Epithelial cell of esophagus (primary cell): Measurements from ENCODE around the gene RAB37.
A peak's percentile ranks its signal among the peaks of the same experiment; 100 is the strongest.

Source experiments
- DNase-seq: peaks from one replicate; pipeline ENCODE4 v3.0.0; 2010; ENCODE audit warnings: low read depth
- H3K4me3 ChIP-seq: 2 replicates; pipeline ENCODE4 v1.5.1; 2011; ENCODE audit warnings: mild to moderate bottlenecking, low read length, control low read depth
- CTCF ChIP-seq: IDR thresholded peaks from 2 replicates; pipeline ENCODE4 v1.5.1; 2011; ENCODE audit warnings: low read depth, mild to moderate bottlenecking, low read length, control low read depth, inconsistent platforms; ENCODE audit not compliant: insufficient read depth; ENCODE audit errors: missing control alignments

RAB37 gene

GRCh38 chr17:74755533-74755932 is 18.5 kb downstream of the RAB37 start:
- TF ChIP-seq CTCF = no peak
- DNase-seq = no peak
- H3K4me3 ChIP-seq = no peak overlapping the region

- TF ChIP-seq CTCF = no peak
- no peak for DNase-seq
- no peak overlapping the region for H3K4me3 ChIP-seq
Measured at GRCh38 chr17:74756891-74757290, 19.8 kb downstream of the RAB37 start.

- peak overlapping the region; percentile 30 for H3K4me3 ChIP-seq
- peak; percentile 63 for DNase-seq
- no peak for TF ChIP-seq CTCF
Measured at GRCh38 chr17:74757502-74757901, 20.4 kb downstream of the RAB37 start.

- TF ChIP-seq CTCF = no peak
- DNase-seq = peak; percentile 62
- H3K4me3 ChIP-seq = peak overlapping the region; percentile 30
Measured at GRCh38 chr17:74757931-74758847, 21.1 kb downstream of the RAB37 start.

GRCh38 chr17:74758848-74759168 is 21.8 kb downstream of the RAB37 start:
- peak; percentile 26 for TF ChIP-seq CTCF
- DNase-seq = peak; percentile 82
- H3K4me3 ChIP-seq = no peak overlapping the region

- no peak for DNase-seq
- H3K4me3 ChIP-seq = no peak overlapping the region
- TF ChIP-seq CTCF = no peak
Measured at GRCh38 chr17:74759243-74759801, 22.3 kb downstream of the RAB37 start.

- peak; percentile 88 for DNase-seq
- TF ChIP-seq CTCF = no peak
- H3K4me3 ChIP-seq = no peak overlapping the region
Measured at GRCh38 chr17:74759941-74760340, 22.9 kb downstream of the RAB37 start.
